Esophagus muscularis mucosa (tissue), 4 donors: ENCODE measurements around the gene STX16.

Source experiments
- EP300 ChIP-seq: sonication (generic); formaldehyde crosslinking; IDR thresholded peaks from one replicate; pipeline ENCODE4 v1.6.1; 2017; ENCODE audit warnings: antibody characterized with exemption
- POLR2A ChIP-seq: fragments of 450-650 bp; IDR thresholded peaks from one replicate; pipeline ENCODE4 v1.6.1; 2017; ENCODE audit warnings: antibody characterized with exemption, moderate library complexity, mild to moderate bottlenecking, low read depth
- POLR2AphosphoS5 ChIP-seq, 2 donors: sonication (generic); formaldehyde crosslinking; IDR thresholded peaks; one replicate each; pipeline ENCODE4 v1.6.1; 2017; ENCODE audit warnings: antibody characterized with exemption in 2 of 2
- TF ChIP-seq, protein P1 (sequence below), 3 experiments: fragments of 200-600 bp in 2 of 3; fragments of 450-650 bp in 1 of 3; sonication (generic) in 2 of 3; IDR thresholded peaks; one replicate each; pipeline ENCODE4 v1.5.1; 2017 to 2019; ENCODE audit warnings: antibody characterized with exemption in 3 of 3, mild to moderate bottlenecking in 2 of 3, moderate library complexity in 1 of 3

DNA sequence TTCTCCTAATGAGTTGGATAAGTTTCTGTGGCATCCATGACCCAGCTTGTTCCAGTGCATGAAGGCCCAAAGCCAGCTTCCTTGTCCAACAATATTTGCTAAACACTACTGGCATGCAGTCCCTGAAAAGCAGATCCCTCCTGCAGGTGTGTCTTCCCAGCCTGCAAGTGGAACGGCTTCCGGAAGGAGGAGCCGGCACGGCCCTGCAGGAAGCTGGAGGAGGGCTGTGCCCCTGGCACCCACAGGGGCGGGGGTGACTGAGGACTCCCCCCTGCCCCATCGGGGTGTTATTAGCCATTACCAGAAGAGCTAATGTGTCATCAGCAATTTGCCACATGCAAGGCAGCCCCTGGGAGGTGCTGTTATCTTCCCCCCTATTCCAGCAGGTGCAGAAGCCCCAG lies 68.9 kb downstream of the STX16 start:
- TF ChIP-seq, protein P1, sequence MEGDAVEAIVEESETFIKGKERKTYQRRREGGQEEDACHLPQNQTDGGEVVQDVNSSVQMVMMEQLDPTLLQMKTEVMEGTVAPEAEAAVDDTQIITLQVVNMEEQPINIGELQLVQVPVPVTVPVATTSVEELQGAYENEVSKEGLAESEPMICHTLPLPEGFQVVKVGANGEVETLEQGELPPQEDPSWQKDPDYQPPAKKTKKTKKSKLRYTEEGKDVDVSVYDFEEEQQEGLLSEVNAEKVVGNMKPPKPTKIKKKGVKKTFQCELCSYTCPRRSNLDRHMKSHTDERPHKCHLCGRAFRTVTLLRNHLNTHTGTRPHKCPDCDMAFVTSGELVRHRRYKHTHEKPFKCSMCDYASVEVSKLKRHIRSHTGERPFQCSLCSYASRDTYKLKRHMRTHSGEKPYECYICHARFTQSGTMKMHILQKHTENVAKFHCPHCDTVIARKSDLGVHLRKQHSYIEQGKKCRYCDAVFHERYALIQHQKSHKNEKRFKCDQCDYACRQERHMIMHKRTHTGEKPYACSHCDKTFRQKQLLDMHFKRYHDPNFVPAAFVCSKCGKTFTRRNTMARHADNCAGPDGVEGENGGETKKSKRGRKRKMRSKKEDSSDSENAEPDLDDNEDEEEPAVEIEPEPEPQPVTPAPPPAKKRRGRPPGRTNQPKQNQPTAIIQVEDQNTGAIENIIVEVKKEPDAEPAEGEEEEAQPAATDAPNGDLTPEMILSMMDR (IDR thresholded peaks at IDR 0.05), result no peak
- TF ChIP-seq POLR2AphosphoS5 (IDR thresholded peaks at IDR 0.05) (no peak), EP300 (no peak), POLR2A (no peak)
